HG03175 (cell line): ENCODE data around the gene RPS28.
A peak's percentile ranks its signal among the peaks of the same experiment; 100 is the strongest.
"Not testable (repeated sequence)": the region's sequence is repeated elsewhere in the genome, so short reads cannot be mapped to it uniquely, and the experiment has no call there.

Experiments
- ATAC-seq: cut with Tn5 transposase; IDR thresholded peaks from one replicate; pipeline ENCODE4 v1.9.1; 2021; ENCODE audit warnings: mild to moderate bottlenecking, moderate library complexity; ENCODE audit not compliant: unreplicated experiment

RPS28 gene

GRCh38 chr19:8340341-8341096 lies 19.2 kb downstream of the RPS28 start:
- ATAC-seq, result no peak

- not testable (repeated sequence) for ATAC-seq
Measured at GRCh38 chr19:8341504-8341903, 20.2 kb downstream of the RPS28 start.

DNA sequence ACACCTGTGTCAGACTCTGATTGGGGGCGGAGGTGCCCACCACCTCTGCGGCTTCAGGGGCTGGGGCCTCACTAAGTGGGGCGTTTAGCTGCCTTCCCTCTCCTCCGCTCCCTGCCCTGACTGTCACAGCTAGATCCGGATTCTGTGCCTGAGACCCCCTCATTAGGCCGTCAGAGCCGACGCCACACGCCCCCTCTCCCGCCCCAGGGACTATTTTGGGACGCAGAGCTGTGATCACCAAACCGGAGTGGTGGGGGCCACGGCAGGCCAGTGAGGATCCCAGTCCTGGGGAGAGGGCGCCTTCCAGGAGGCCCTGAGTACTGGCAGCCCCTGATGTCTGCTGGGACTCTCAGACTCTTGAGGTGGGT lies 21.0 kb downstream of the RPS28 start:
- no peak for ATAC-seq

GRCh38 chr19:8342684-8343482 lies 21.6 kb downstream of the RPS28 start, which contains the start of gene KANK3:
TSS of gene KANK3 (minus strand) at chr19:8343262. CDS start at chr19:8337828, 5,434 bp downstream.
- ATAC-seq, result peak; percentile 88

GRCh38 chr19:8343483-8343844 lies 22.2 kb downstream of the RPS28 start:
- ATAC-seq, result no peak

DNA sequence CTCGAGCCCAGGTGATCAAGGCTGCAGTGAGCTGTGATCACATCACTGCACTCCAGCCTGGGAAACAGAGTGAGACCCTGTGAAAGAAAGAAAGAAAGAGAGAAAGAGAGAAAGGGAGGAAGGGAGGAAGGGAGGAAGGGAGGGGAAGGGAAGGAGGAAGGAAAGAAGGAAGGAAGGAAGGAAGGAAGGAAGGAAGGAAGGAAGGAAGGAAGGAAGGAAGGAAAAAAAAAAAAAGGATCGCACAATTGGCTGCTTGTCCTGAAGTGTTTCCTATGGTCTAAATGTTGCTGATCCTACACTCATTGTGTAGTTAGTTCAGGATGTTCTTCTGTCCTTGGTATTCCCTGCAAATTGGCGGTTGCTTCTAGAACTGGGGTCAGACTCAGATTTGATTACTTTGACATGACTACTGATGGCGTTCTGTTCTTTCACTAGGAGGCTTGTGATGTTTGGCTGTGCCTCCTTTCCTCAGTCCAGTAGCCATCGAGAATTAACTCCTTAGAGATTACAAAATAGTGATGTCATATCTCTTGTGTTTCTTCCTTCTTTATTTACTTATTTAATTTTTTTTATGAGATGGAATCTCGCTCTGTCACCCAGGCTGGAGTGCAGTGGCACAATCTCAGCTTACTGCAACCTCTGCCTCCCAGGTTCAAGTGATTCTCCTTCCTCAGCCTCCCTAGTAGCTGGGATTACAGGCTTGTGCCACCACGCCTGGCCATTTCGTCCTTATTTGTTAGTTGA lies 28.5 kb downstream of the RPS28 start:
- ATAC-seq, result not testable (repeated sequence)

DNA sequence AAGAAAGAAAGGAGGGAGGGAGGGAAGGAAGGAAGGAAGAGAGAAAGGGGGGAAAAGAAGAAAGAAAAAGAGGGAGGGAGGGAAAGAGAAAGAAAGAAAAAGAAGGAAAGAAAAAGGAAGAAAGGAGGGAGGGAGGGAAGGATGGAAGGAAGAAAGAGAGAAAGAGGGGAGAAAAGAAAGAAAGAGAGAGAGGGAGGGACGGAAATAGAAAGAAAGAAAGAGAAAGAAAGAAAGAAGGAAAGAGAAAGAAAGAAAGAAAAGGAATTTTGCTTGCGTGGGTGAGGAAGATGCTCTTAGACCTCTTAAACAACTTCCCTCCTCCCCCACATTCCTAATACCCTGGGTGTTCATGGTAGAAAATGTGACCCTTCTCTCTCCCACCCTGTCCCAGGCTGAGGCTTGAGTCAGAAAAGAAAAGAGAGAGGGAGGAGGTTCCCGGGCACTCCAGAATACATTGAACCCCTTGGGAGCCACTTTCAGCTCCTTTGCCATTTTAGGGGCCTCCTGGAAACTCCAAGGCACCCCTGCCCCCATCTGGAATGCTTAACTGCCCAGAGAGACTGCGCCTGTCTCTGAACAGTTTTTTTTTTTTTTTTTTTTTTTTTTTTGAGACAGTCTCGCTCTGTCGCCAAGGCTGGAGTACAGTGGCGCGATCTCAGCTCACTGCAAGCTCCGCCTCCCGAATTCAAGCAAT lies 31.0 kb downstream of the RPS28 start:
- ATAC-seq, result no peak

DNA sequence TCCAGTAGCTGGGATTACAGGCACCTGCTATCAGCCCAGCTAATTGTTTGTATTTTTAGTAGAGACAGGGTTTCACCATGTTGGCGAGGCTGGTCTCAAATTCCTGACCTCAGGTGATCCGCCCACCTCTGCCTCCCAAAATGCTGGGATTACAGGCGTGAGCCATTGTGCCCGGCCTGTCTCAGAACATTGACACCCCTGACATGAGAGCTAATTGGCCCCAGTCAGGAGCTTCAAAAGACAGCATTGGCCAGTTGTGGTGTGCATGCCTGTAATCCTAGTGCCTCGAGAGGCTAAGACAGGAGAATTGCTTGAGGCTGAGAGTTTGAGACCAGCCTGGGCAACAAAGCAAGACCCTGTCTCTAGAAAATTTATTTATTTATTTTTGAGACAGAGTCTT lies 31.5 kb downstream of the RPS28 start:
- ATAC-seq, result not testable (repeated sequence)

DNA sequence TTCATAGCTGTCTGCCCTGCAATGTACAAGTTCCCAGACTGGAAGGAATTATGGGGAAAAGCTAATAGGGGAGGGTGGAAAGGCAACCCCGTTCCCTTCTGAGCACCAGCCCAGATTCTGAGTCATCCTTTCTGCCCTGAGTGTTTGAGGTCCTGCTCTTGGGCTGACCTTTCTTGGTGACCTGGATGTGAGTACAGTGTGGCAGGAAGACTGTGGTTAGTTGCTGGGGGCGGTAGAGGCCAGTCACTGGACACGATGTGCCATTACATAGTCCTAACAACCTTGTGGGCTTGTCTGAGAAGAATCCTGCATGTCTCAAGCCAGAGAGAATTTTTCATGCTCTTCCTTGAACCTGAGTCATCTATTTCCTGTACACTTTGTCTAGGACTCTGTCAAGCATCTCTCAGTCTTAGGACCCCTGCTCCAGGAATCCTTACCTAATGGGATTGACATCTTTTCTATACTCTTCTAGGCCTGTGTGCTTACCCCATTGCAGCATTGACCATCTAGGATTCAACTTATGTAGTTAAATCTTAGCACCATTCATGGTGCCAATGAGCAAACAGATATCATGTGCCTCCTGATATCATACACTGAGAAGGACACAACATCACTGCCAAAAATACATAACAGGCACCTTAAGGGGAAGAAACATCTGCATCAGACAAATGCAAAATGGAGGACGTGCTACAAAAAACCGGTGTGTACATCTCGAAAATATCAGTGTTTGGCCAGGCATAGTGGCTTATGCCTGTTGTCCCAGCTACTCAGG lies 34.5 kb downstream of the RPS28 start:
- no peak for ATAC-seq

- no peak for ATAC-seq
Measured at GRCh38 chr19:8357007-8357521, 35.8 kb downstream of the RPS28 start.

DNA sequence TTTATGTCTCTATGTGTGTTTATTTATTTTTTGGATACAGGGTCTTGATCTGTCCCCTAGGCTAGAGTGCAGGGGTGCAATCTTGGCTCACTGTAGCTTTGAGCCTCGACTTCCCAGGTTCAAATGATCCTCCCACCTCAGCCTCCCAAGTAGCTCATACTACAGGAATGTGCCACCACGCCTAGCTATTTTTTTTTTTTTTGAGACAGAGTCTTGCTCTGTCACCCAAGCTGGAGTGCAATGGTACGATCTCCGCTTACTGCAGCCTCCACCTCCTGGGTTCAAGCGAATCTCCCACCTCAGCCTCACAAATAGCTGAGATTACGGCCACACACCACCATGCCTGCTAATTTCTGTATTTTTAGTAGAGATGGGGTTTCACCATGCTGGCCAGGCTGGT lies 37.7 kb downstream of the RPS28 start:
- ATAC-seq, result no peak

- no peak for ATAC-seq
Measured at GRCh38 chr19:8360196-8360595, 38.9 kb downstream of the RPS28 start.

- ATAC-seq, result no peak
Measured at GRCh38 chr19:8361921-8362793, 40.9 kb downstream of the RPS28 start.

GRCh38 chr19:8363803-8364771 lies 42.8 kb downstream of the RPS28 start, which contains the start of gene ANGPTL4:
TSS of gene ANGPTL4 (plus strand) at chr19:8364155. CDS start at chr19:8364322, 167 bp downstream.
- ATAC-seq, result no peak

GRCh38 chr19:8366121-8366581 lies 44.9 kb downstream of the RPS28 start:
- no peak for ATAC-seq

DNA sequence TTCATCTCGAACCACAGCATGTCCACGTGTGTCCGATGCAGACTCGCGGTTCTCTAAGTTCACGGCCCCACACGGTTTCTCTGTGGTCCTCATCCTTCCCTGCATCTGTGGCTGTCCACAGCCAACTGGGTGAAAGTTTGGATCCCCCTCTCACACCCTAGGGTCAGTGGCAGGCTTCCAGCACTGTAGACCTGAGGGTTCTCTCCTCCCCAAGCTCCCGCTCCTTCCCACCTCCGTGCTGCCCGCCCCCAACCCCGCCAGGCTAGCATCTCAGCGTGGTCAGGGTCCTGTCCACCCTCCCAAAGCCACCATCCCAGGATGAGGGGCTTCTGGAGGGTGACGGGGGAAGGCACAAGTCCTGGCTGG lies 45.6 kb downstream of the RPS28 start:
- no peak for ATAC-seq

DNA sequence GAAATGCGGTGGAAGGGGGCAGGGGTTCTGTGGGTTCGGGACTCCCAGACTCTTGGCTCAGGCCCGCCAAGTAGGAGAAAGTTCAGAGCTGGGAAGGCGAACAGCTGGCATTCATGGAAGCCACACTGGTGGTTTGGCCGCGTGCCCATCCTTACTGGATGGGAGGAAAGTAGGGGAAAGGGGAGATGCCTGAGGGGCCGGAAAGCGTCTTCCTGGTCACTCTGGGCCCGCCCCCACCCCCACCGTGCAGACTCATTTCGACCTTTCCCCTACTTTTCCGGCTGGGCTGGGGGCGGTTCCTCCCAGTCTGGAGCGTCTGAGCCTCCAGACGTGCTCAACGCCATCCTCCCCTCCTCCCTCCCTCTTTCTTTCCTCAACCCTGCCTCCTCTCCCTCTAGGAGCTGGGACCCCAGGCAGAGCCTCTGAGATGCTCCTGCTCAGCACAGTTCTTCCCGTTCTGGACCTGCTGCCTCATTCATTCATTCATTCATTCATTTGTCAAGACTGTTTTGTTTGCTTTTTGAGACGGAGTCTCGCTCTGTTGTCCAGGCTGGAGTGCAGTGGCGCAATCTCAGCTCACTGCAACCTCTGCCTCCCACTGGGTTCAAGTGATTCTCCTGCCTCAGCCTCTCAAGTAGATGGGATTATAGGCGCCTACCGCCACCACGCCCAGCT lies 46.2 kb downstream of the RPS28 start:
- no peak for ATAC-seq
